NCI-H526 (cell line): ENCODE data around the gene FKBP1C.

Experiments
- DNase-seq, 2 experiments: peaks; one replicate each; lab custom pipeline; 2025; lab: John Stamatoyannopoulos, UW

The FKBP1C gene

DNA sequence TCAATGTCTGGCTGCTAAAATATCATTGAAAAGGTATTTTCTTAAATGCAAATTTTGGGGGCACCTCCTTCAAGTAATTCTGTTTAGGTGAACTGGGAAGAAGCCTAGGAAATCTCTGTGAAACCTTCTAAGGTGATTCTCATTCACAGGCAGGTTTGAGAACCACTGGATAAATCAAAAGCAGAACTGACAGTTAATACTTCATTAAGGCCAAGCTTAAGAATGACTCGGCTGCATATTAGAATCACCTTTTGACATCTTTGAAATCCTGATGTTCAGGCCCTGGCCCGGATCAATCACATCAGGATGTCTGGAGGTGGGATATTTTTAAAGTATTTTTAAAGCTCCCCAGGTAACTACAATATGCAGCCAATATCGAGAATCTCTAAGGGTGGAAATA, 50.6 kb downstream of the FKBP1C start:
- no peak for DNase-seq
